HTR-8/SVneo (cell line): ENCODE results near the gene COL7A1.
"Not testable (repeated sequence)": the region's sequence is repeated elsewhere in the genome, so short reads cannot be mapped to it uniquely, and the experiment has no call there.

Experiments
- DNase-seq: peaks from one replicate; pipeline ENCODE4 v3.0.0; 2011; ENCODE audit warnings: low spot score, mixed read lengths; ENCODE audit not compliant: insufficient read length
- FAIRE-seq: peaks from 2 replicates; lab custom pipeline; 2011; peaks lifted over from hg19 to GRCh38; lab: Jason Lieb, UNC

The COL7A1 gene

GRCh38 chr3:48565186-48565585 is 29.9 kb downstream of the COL7A1 start:
- DNase-seq, result no peak
- FAIRE-seq, result peak; percentile 33

DNA sequence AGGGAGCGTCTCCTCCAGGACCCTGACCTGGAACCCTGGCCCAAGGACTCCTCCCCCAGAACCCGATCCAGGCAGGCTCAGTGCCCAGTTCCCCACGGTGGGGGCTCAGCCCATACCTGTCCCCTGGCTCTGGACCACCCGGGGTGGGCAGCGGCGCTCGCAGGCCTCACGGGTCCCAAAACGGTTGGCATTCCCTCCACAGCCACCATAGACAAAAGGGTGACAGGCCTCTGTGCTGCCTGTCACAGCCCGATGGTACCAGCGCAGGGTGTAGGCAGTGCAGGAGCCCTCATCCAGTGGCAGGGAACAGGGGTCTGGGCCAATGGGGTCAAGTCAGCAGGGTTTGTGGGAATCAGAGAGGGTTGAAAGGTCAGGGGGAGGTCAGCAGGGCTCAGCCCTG is 30.5 kb downstream of the COL7A1 start:
- FAIRE-seq, result no peak
- DNase-seq, result no peak

DNA sequence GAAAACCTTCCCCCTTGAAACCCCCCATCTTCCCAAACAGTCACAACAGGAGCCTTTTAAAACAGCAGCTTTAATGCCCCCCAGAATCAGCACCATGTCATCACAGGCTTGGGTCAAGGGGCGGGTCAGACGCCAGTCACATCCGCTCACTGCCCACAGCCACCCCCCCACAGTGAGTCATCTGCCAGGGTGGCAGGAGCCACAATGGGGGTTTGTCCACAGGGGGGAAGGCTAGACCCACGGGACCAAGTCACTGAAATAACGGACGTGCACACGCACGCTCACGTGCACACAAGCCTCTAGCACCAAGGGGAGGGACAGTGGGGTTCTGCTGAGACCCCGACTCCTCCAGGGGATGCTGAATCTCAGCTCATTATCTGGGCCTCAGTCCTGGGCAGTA is 31.1 kb downstream of the COL7A1 start:
- DNase-seq, result peak; percentile 85
- peak; percentile 88 for FAIRE-seq

- FAIRE-seq (no peak), DNase-seq (no peak)
These were observed 31.7 kb downstream of the COL7A1 start, which contains the start of gene UCN2 for GRCh38 chr3:48563382-48563918. Gene UCN2 (minus strand): TSS chr3:48563781. CDS start chr3:48563124, 657 bp downstream.

DNA sequence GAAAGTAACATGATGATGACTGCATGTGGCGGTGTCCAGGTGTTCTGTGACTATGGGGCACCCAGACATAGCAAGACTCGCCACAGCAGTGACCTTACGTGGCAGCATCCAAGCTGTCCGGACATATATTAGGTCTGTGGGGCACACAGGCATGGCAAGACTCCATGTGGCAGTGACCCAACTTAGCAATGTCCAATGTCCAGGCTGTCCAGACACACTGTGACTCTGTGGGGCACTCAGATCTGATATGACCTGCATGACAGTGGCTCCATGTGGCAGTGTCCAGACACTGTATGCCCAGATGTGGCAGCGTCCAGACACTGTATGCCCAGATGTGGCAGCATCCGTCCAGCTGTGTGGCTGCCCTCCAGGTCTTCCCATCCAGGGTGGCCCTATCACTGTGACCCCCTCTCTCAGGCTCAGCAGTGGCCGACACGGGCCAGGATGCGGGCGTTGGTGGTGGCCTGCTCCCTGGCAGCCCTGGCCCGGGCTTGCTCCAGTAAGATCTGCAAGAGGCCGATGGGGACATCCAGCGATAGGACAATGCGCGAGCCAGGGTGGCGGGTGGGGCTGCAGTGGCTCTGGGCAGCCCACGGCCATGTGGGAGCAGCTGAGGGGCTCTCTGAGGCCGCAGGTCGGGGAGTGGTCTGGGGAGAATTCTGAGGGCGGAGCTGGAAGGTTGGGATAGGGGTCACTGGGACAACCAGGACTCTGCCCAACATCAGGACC is 32.6 kb downstream of the COL7A1 start:
- peak; percentile 26 for FAIRE-seq
- no peak for DNase-seq

- DNase-seq (no peak), FAIRE-seq (no peak)
These were observed 33.9 kb downstream of the COL7A1 start for GRCh38 chr3:48561045-48561736.

DNA sequence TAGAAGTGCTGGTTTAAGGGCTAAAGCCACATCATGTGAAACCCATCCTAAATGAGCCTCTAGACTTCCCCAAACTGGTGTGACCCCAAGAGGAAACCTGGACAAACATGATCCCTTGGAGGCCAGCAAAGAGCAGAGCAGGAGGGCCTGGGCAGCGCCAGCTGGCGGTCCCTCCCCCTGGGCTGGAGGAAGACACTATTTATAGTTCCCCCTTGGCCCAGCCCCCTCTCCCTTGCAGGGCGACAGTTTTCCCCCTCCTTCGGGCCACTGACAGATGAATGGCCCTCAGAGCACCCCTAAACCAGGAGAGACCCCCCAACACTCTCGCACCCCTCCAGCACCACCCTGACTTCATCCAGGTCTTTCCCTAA is 34.5 kb downstream of the COL7A1 start:
- FAIRE-seq, result no peak
- no peak for DNase-seq

- FAIRE-seq (no peak), DNase-seq (no peak)
These were observed 36.5 kb downstream of the COL7A1 start for GRCh38 chr3:48558493-48559134.

DNA sequence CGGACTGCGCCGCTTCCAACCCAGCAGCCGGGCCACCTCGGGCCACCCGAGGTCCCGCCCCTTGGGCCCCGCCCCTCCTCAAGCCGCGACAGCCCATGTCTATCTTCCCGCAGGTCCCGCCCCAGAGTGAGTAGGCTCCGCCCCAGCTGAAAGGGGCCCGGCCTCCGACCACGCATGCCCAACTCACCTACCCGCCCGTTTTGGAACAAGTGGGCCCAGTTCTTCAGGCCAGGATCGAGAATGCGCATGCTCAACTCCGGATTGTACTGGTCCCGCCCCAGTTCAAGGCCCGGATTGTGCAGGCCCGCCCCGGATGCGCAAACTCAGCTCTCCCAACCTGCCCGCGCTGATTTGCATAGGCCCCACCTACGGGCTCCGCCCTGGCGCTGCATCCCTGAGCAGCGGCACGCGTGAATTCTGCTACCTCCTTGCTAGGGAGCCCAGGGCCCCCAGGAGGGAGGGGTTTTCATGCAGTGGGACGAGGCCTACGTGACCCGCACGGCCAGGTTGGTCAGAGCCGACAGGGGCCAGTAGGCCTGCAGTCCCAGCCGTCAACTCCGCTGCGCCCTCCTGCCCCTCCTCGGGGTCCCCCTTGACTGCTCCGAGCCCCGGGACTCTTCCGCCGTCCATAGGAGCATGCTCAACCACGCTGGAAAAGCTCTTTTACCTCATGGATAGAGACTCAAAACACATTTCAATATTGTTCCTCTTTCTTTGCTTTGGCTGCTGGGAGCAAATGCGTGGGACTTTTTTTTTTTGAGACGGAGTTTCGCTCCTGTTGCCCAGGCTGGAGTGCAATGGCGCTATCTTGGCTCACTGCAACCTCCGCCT is 38.1 kb downstream of the COL7A1 start, which contains the start of gene PFKFB4:
Gene PFKFB4, minus strand, starts transcription at position 8 of the 831 bp plus-strand sequence. CDS start 26 bp downstream, outside the sequence.
- DNase-seq (peak; percentile 98), FAIRE-seq (peak; percentile 91)

DNA sequence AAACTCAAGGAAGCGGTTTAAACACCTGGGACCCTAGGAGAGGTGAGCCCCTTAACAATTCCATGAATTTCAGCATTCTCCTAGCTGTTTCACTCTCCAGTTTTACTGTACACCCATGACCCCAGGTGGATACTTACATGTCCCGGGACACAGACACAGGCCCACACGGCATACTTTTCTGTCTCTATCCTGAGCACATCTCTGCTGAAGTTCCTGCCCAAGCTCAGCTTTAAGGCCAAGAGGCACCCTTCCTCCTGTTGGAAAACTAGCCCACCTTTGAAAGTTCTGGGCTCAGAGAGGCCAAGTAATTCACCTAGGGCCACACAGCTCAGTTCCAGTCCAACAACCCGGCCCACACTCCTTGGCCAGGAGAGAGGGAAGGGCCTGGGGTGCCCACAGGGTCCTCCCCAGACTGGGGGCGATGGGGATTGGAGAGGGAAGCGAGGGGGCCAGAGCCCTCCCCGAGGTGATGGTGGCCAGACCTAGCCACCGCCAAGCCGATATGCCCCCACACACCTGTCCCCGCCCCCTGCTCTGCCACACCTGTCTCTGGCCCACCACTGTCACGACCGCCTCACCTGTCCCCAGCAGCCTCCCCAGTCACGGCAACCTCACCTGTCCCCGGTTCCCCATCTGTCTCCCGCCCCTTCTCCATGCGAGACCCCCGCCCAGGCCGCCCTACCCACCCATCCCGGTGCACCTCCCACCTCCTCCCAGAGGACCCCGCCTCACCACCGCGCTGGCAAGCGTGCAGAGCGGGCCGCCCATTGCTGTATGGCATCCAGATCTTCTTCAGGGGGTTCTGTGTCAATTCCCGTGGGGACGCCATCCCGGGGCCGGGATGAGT is 39.0 kb downstream of the COL7A1 start:
- DNase-seq, result no peak
- no peak for FAIRE-seq

- DNase-seq (no peak), FAIRE-seq (no peak)
These were observed 39.7 kb downstream of the COL7A1 start for GRCh38 chr3:48555231-48555948.

DNA sequence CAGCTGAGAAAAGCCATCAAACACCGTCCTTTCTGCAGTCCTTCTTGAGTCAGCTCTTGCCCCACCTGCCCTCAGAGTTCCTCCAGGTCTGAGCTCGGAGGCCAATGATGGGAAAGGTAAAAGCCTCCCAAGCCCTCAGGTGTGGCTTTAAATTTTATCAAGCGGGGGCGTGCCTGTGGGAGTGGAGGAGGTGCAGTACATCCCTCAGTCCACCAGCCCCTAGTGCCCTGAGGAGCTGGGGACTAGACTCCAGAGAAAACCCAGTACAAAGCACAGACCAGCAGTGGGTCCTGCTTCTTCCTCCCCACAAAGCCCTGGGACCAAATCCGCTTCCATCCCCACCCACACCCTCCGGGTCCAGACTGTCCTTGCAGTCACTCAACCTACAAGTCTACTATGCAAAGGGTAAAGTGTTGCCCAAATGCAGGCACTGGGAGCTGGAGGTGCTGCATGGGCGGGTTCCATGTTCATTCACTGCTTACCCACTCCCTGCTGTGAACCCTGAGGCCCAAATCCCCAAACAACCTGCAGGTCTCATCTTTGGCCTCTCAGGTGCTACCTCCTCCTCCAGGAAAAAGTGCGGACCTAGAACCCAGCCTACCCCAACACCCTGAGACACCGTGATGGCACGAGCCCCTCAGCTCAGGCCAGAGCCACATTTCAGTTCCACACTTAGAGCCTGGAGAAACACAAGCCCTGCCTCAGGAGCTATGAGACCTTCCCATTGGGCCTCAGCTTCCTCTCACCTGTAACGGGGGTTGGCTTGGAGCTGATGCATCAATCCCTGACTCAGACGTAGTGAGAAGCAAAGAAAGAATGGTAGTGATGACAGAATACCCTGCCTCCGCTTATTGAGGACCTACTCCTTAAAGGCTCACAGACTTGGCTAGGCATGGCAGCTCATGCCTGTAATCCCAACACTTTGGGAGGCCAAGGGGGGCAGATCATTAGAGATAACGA is 41.0 kb downstream of the COL7A1 start:
- no peak for FAIRE-seq
- no peak for DNase-seq

DNA sequence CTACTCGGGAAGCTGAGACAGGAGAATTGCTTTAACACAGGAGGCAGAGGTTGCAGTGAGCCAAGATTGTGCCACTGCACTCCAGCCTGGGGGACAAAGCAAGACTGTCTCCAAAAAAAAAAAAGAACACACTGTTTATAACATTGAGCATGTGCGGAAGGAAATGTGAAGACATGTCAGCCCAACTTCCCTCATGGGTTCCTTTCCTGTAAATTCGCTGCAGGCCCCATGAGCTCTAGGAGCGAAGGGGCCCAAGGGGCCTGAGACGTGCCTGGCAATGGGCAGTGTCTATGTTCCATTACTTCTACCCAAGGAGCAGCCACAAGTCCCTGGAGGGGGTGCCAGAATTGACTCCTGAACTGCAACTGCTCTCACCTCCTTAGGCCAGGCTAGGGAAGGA is 41.8 kb downstream of the COL7A1 start:
- FAIRE-seq (no peak), DNase-seq (no peak)

GRCh38 chr3:48552111-48552951 is 42.8 kb downstream of the COL7A1 start:
- no peak for DNase-seq
- FAIRE-seq, result no peak

- not testable (repeated sequence) for FAIRE-seq
These were observed 43.5 kb downstream of the COL7A1 start for GRCh38 chr3:48551651-48552050.

More at GRCh38 chr3:48551651-48552050, 43.5 kb downstream of the COL7A1 start:
- DNase-seq, result not testable (repeated sequence)
